GM06990 (cell line): ENCODE results near the gene TANC1.
"Not testable (repeated sequence)": the region's sequence is repeated elsewhere in the genome, so short reads cannot be mapped to it uniquely, and the experiment has no call there.

Experiments used
- DNase-seq: peaks from one replicate; pipeline ENCODE4 v3.0.0-alpha.2; 2011; ENCODE audit not compliant: insufficient read length; ENCODE audit errors: extremely low read depth
- H3K27me3 ChIP-seq: replicated peaks from 2 replicates; pipeline ENCODE4 v1.6.0; 2011; ENCODE audit warnings: low read length; ENCODE audit not compliant: control insufficient read depth, insufficient read depth
- H3K36me3 ChIP-seq: 2 replicates; pipeline ENCODE4 v1.5.1; 2011; ENCODE audit warnings: low read length; ENCODE audit not compliant: control insufficient read depth, insufficient read depth
- H3K4me3 ChIP-seq: replicated peaks from 2 replicates; pipeline ENCODE4 v1.5.1; 2011; ENCODE audit warnings: low read depth, mild to moderate bottlenecking, control low read depth, low read length
- TF ChIP-seq, protein P1 (sequence below): IDR thresholded peaks from 2 replicates; pipeline ENCODE4 v1.5.1; 2011; ENCODE audit warnings: low read length, control low read depth, mild to moderate bottlenecking, inconsistent platforms; ENCODE audit not compliant: insufficient read depth, poor library complexity, severe bottlenecking

TANC1 gene

DNA sequence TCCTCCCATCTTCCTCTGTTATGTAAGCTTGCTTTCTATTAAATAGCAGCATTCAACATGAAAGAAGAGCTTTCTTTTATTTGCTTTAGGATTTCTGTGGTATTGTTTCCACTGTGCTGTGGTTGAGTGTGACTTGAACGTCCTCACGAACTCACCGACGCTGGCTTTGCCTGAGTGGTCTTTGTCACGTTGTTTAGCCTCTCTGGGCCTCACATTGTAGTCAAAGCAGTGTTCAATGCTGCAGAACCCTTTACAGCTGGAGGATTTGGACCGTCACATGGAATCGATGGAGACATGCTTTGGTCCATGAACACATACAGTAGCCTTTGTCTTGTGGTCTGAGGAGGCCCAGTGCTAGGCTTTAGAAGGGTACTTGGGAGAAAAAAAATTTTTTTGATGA is 66.3 kb downstream of the TANC1 start:
- no peak overlapping the region for H3K4me3 ChIP-seq
- H3K36me3 ChIP-seq: no peaks in the 10 kb centered on the region; the same call in 1 of the 2 replicates
- H3K27me3 ChIP-seq: no peaks in the 10 kb centered on the region
- TF ChIP-seq, protein P1, sequence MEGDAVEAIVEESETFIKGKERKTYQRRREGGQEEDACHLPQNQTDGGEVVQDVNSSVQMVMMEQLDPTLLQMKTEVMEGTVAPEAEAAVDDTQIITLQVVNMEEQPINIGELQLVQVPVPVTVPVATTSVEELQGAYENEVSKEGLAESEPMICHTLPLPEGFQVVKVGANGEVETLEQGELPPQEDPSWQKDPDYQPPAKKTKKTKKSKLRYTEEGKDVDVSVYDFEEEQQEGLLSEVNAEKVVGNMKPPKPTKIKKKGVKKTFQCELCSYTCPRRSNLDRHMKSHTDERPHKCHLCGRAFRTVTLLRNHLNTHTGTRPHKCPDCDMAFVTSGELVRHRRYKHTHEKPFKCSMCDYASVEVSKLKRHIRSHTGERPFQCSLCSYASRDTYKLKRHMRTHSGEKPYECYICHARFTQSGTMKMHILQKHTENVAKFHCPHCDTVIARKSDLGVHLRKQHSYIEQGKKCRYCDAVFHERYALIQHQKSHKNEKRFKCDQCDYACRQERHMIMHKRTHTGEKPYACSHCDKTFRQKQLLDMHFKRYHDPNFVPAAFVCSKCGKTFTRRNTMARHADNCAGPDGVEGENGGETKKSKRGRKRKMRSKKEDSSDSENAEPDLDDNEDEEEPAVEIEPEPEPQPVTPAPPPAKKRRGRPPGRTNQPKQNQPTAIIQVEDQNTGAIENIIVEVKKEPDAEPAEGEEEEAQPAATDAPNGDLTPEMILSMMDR: no peak
- no peak for DNase-seq

DNA sequence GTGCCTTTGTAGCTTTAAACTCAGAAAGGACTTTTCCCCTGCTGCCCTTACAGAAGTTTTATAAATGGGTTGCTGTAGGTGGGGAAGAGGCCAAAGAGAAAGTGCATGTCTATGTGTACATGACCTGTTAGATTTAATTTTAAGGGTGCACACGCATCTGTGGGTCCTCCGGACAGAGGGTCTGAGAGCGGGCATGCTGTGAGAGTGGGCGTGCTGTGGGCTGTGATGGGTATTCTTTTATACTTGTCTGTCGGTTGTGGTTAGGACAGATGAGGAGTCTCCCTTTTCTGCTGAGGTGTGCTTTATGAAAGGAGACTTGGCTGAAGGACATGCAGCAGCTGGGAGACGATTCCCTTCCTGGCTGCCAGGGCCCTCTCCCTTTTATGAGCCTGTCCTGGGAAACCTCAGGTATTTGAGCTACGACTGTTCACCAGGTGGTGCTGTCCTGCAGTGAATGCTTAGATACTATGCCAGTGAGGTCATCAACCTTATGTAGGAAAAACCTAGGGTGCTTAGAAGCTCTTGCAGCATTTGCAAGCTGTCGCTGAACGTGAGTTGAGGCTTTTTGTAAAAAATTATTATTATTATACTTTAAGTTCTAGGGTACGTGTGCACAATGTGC is 67.5 kb downstream of the TANC1 start:
- TF ChIP-seq, protein P1: peak; percentile 31
- no peak for DNase-seq
- Histone ChIP-seq H3K27me3 (no peaks in the 10 kb centered on the region), H3K36me3 (no peaks in the 10 kb centered on the region; the same call in 1 of the 2 replicates), H3K4me3 (no peak overlapping the region)

DNA sequence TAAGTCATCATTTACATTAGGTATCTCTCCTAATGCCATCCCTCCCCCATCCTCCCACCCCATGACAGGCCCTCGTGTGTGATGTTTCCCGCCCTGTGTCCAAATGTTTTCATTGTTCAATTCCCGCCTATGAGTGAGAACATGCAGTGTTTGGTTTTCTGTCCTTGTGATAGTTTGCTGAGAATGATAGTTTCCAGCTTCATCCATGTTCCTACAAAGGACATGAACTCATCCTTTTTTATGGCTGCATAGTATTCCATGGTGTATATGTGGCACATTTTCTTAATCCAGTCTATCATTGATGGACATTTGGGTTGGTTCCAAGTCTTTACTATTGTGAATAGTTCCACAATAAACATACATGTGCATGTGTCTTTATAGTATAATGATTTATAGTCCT is 68.0 kb downstream of the TANC1 start:
- not testable (repeated sequence) for H3K4me3 ChIP-seq, H3K27me3 ChIP-seq, H3K36me3 ChIP-seq, DNase-seq

DNA sequence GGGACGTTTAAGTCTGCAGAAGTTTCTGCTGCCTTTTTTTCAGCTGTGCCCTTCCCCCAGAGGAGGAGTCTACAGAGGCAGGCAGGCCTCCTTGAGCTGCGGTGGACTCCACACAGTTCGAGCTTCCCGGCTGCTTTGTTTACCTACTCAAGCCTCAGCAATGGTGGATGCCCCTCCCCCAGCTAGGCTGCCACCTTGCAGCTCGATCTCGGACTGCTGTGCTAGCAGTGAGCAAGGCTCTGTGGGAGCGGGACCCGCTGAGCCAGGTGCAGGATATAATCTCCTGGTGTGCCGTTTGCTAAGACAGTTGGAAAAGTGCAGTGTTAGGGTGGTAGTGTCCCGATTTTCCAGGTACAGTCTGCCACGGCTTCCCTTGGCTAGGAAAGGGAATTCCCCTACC is 72.9 kb downstream of the TANC1 start:
- not testable (repeated sequence) for H3K4me3 ChIP-seq, H3K36me3 ChIP-seq, DNase-seq, H3K27me3 ChIP-seq

DNA sequence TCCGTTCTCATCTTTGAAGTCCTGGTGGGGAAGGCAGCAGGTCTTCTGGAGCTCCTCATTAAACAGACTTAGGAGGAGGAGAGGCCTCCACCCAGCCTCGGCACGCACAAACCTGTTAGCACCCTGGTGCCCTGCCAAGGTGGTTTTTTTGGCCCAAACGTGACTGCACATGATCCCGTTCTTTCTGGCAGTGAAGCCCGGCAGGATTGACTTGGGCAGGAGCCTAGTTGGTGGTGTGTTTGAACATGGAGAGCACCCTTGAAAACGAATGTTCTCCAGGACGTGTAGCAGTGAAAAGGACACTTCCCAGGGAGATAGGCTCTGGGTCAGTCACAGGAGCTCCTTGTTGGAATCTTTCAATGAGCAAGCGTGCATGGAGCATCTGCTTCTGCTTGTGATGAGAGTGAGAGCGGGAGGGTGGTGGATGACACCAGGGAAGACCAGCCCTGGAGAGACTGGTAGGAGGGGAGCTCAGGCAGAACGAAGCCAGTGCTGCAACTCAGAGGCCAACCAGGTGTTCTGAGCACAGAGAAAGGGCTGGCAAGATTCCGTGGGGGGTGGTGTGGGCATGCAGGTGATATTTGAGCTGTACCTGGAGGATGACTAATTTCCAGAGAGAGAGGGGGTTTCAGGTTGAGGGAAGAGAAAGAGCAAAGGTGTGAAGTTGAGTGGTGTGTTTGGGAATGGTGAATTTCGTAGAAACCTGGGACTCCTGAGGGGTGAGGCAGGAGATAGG is 73.8 kb downstream of the TANC1 start:
- no peak overlapping the region for H3K4me3 ChIP-seq
- TF ChIP-seq, protein P1: no peak
- DNase-seq: no peak

DNA sequence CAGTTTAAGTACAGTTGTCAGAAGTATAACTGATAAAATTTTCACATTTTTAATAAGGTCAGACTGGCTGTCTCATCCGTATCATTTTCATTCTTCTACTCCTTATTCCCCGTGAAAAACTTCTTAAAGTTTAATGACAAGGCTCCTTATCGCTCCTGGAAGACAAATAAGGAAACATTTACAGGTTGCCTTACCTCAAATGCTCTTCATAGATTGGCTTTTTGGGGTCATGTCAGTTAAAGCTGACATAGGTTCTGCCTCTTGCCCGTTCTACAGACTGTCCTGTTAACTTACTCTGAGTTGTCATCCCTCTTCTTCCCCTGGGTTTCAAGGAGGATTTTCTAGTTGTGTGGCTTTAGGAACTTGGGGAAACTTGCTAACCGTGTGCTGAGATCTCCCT is 75.3 kb downstream of the TANC1 start:
- no peaks in the 10 kb centered on the region for H3K27me3 ChIP-seq
- no peaks in the 10 kb centered on the region for H3K36me3 ChIP-seq
- H3K4me3 ChIP-seq: no peak overlapping the region
- DNase-seq: no peak
- TF ChIP-seq, protein P1: no peak

More for the DNA sequence above, 73.8 kb downstream of the TANC1 start:
- Histone ChIP-seq H3K27me3 (no peaks in the 10 kb centered on the region), H3K36me3 (no peaks in the 10 kb centered on the region)
